SK-N-SH treated with all-trans-retinoic acid at 6 μM for 48 hours (cell line): ENCODE measurements around the gene ECE1.

Source experiments
- ATAC-seq: fragments of 200-7000 bp; cut with Tn5 transposase; 3 replicates; pipeline ENCODE4 v1.9.1; 2020; ENCODE audit warnings: mild to moderate bottlenecking, moderate library complexity
- ARNTL ChIP-seq: fragments of 450-650 bp; formaldehyde crosslinking; IDR thresholded peaks from 2 replicates; pipeline ENCODE4 v1.5.0; 2020; ENCODE audit warnings: low read depth, mild to moderate bottlenecking, moderate library complexity, borderline replicate concordance
- BACH2 ChIP-seq: fragments of 250-450 bp; sonication (Bioruptor Pico); IDR thresholded peaks from 2 replicates; pipeline ENCODE4 v1.9.0; 2021; ENCODE audit warnings: mild to moderate bottlenecking, borderline replicate concordance
- CSDC2 ChIP-seq: fragments of 250-450 bp; sonication (Bioruptor Pico); IDR thresholded peaks from 2 replicates; pipeline ENCODE4 v1.5.0; 2020; ENCODE audit warnings: mild to moderate bottlenecking, moderate library complexity
- ESRRG ChIP-seq: fragments of 250-450 bp; sonication (Bioruptor Pico); IDR thresholded peaks from 2 replicates; pipeline ENCODE4 v1.6.1; 2021; ENCODE audit warnings: mild to moderate bottlenecking
- GLIS3 ChIP-seq: fragments of 250-450 bp; sonication (Bioruptor Pico); IDR thresholded peaks from 2 replicates; pipeline ENCODE4 v1.5.0; 2020; ENCODE audit warnings: mild to moderate bottlenecking, moderate library complexity
- ISL1 ChIP-seq: fragments of 250-450 bp; sonication (Bioruptor Pico); IDR thresholded peaks from 2 replicates; pipeline ENCODE4 v2.1.2; 2022; ENCODE audit warnings: mild to moderate bottlenecking, moderate library complexity
- OSR1 ChIP-seq: fragments of 250-450 bp; sonication (Bioruptor Pico); IDR thresholded peaks from 2 replicates; pipeline ENCODE4 v1.8.0; 2022; ENCODE audit warnings: moderate library complexity, mild to moderate bottlenecking, inconsistent platforms
- PPARA ChIP-seq: fragments of 250-450 bp; sonication (Bioruptor Pico); IDR thresholded peaks from 2 replicates; pipeline ENCODE4 v1.5.0; 2020; ENCODE audit warnings: mild to moderate bottlenecking, borderline replicate concordance
- RARB ChIP-seq: fragments of 250-450 bp; sonication (Bioruptor Pico); IDR thresholded peaks from 2 replicates; pipeline ENCODE4 v1.8.0; 2021; ENCODE audit warnings: mild to moderate bottlenecking, moderate library complexity
- SNAI2 ChIP-seq: fragments of 250-450 bp; sonication (Bioruptor Pico); IDR thresholded peaks from 2 replicates; pipeline ENCODE4 v1.5.0; 2020; ENCODE audit warnings: mild to moderate bottlenecking, moderate library complexity
- TCF4 ChIP-seq: fragments of 250-450 bp; sonication (Bioruptor Pico); IDR thresholded peaks from 2 replicates; pipeline ENCODE4 v1.8.0; 2021; ENCODE audit warnings: mild to moderate bottlenecking, moderate library complexity, borderline replicate concordance
- TOX ChIP-seq: fragments of 250-450 bp; sonication (Bioruptor Pico); IDR thresholded peaks from 2 replicates; pipeline ENCODE4 v1.8.0; 2021; ENCODE audit warnings: mild to moderate bottlenecking, moderate library complexity, borderline replicate concordance
- ZC3H10 ChIP-seq: fragments of 250-450 bp; sonication (Bioruptor Pico); IDR thresholded peaks from 2 replicates; pipeline ENCODE4 v1.5.1; 2021; ENCODE audit warnings: mild to moderate bottlenecking, moderate library complexity
- ZFP3 ChIP-seq: fragments of 250-450 bp; sonication (Bioruptor Pico); IDR thresholded peaks from 2 replicates; pipeline ENCODE4 v1.5.0; 2020; ENCODE audit warnings: mild to moderate bottlenecking, moderate library complexity
- ZFP30 ChIP-seq: fragments of 450-650 bp; formaldehyde crosslinking; IDR thresholded peaks from 2 replicates; pipeline ENCODE4 v1.5.0; 2022; ENCODE audit warnings: mild to moderate bottlenecking, moderate library complexity
- ZNF565 ChIP-seq: fragments of 450-650 bp; formaldehyde crosslinking; conservative IDR thresholded peaks from 2 replicates; pipeline ENCODE4 v1.5.0; 2020; ENCODE audit warnings: low read depth, mild to moderate bottlenecking, moderate library complexity
- ZNF70 ChIP-seq: fragments of 450-650 bp; formaldehyde crosslinking; IDR thresholded peaks from 2 replicates; pipeline ENCODE4 v1.5.0; 2020; ENCODE audit warnings: mild to moderate bottlenecking, moderate library complexity
- ZNF8 ChIP-seq: fragments of 450-650 bp; formaldehyde crosslinking; IDR thresholded peaks from 2 replicates; pipeline ENCODE4 v1.5.0; 2020; ENCODE audit warnings: mild to moderate bottlenecking, moderate library complexity
- TF ChIP-seq, protein P1 (sequence below): fragments of 250-450 bp; sonication (Bioruptor Pico); IDR thresholded peaks from 2 replicates; pipeline ENCODE4 v1.5.1; 2021; ENCODE audit warnings: mild to moderate bottlenecking, moderate library complexity
- TF ChIP-seq, protein P2 (sequence below): fragments of 250-450 bp; sonication (Bioruptor Pico); IDR thresholded peaks from 2 replicates; pipeline ENCODE4 v1.8.0; 2021; ENCODE audit warnings: low read depth, mild to moderate bottlenecking, moderate library complexity, borderline replicate concordance
- TF ChIP-seq, protein P3 (sequence below): fragments of 250-450 bp; sonication (Bioruptor Pico); IDR thresholded peaks from 2 replicates; pipeline ENCODE4 v1.5.1; 2020; ENCODE audit warnings: low read depth, mild to moderate bottlenecking, moderate library complexity
- TF ChIP-seq, protein P4 (sequence below): fragments of 250-450 bp; sonication (Bioruptor Pico); IDR thresholded peaks from 2 replicates; pipeline ENCODE4 v1.8.0; 2020; ENCODE audit warnings: mild to moderate bottlenecking, moderate library complexity, borderline replicate concordance

The ECE1 gene

DNA sequence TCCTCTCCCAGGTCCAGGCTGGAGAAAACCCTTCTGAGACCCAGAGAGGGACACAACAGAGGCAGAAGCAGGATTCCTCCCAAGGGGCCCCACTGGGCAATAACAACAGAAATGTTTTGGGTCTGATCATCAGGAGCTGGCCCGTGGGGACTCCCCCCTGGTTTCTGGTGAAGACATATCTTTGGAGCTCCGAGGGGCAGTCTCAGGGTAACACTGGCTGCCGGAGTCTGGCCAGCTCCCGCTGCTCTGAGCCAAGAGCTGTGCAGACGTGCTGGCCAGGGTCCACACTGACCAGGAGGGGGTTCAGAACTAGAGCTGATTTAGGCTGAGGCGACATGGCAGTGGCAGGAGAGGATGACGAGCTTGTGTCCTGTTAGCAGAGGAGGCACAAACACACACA lies 13.1 kb downstream of the ECE1 start (continued):
- TF ChIP-seq, protein P1, sequence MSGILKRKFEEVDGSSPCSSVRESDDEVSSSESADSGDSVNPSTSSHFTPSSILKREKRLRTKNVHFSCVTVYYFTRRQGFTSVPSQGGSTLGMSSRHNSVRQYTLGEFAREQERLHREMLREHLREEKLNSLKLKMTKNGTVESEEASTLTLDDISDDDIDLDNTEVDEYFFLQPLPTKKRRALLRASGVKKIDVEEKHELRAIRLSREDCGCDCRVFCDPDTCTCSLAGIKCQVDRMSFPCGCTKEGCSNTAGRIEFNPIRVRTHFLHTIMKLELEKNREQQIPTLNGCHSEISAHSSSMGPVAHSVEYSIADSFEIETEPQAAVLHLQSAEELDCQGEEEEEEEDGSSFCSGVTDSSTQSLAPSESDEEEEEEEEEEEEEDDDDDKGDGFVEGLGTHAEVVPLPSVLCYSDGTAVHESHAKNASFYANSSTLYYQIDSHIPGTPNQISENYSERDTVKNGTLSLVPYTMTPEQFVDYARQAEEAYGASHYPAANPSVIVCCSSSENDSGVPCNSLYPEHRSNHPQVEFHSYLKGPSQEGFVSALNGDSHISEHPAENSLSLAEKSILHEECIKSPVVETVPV (CRISPR knock-in tag) = no peak

DNA sequence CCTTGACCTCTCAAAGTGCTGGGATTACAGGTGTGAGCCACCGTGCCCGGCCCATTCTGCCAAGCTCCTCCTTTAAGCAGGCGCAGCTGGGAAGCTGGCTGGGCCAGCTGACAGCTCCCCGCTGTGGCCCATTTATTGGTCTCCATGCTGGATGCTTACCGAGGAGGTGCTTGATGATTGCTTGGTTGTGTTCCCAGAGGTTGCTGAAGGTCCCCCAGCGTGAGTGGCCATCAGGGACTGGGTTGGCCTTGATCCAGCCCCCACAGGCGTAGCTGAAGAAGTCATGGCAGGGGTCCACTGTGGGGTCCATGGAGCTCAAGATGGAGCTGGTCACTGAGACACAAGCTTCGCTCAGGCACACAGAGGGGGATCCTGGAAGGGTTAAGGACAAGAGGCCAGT lies 17.7 kb downstream of the ECE1 start:
- no peak for ATAC-seq
- no peak for TF ChIP-seq ZNF70 (CRISPR knock-in tag)
- no peak for TF ChIP-seq ZC3H10 (CRISPR knock-in tag)
- TF ChIP-seq, protein P2, sequence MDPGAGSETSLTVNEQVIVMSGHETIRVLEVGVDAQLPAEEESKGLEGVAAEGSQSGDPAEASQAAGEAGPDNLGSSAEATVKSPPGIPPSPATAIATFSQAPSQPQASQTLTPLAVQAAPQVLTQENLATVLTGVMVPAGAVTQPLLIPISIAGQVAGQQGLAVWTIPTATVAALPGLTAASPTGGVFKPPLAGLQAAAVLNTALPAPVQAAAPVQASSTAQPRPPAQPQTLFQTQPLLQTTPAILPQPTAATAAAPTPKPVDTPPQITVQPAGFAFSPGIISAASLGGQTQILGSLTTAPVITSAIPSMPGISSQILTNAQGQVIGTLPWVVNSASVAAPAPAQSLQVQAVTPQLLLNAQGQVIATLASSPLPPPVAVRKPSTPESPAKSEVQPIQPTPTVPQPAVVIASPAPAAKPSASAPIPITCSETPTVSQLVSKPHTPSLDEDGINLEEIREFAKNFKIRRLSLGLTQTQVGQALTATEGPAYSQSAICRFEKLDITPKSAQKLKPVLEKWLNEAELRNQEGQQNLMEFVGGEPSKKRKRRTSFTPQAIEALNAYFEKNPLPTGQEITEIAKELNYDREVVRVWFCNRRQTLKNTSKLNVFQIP (CRISPR knock-in tag) = no peak
- TF ChIP-seq GLIS3 = no peak
- TF ChIP-seq SNAI2 (CRISPR knock-in tag) = no peak
- TF ChIP-seq RARB (CRISPR knock-in tag) = no peak
- TF ChIP-seq ZNF8 = no peak
- no peak for TF ChIP-seq TOX (CRISPR knock-in tag)
- no peak for TF ChIP-seq ZFP3 (CRISPR knock-in tag)
- no peak for TF ChIP-seq BACH2
- TF ChIP-seq CSDC2 = no peak
- no peak for TF ChIP-seq ISL1 (CRISPR knock-in tag)
- TF ChIP-seq OSR1 (CRISPR knock-in tag) = no peak
- TF ChIP-seq ZNF565 = no peak
- TF ChIP-seq, protein P3, sequence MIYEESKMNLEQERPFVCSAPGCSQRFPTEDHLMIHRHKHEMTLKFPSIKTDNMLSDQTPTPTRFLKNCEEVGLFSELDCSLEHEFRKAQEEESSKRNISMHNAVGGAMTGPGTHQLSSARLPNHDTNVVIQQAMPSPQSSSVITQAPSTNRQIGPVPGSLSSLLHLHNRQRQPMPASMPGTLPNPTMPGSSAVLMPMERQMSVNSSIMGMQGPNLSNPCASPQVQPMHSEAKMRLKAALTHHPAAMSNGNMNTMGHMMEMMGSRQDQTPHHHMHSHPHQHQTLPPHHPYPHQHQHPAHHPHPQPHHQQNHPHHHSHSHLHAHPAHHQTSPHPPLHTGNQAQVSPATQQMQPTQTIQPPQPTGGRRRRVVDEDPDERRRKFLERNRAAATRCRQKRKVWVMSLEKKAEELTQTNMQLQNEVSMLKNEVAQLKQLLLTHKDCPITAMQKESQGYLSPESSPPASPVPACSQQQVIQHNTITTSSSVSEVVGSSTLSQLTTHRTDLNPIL (CRISPR knock-in tag) = no peak
- TF ChIP-seq ARNTL (CRISPR knock-in tag) = no peak

DNA sequence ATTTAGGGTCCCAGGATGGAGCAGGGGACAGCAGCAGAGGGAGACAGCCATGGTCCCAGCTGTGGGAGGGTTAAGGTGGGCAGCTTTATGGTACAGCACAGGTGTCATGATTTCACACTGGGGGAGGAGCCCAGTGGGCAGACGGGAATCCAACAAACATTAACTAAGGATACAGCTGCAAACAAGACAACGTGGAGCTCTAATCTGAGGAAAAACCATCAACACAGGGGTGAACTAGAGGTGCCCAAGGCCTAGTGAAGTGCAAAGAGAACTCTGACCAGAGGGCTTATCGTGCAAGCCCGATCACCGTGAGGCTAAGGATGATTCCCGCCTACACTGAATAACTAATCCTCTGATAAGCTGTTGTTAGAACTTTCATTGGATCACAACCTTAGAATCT lies 18.7 kb downstream of the ECE1 start:
- TF ChIP-seq OSR1 (CRISPR knock-in tag) (no peak), PPARA (CRISPR knock-in tag) (no peak), ESRRG (no peak), CSDC2 (no peak), ZFP30 (CRISPR knock-in tag) (no peak), TCF4 (CRISPR knock-in tag) (no peak), BACH2 (no peak)
- TF ChIP-seq, protein P3 (CRISPR knock-in tag) = no peak
- TF ChIP-seq, protein P4, sequence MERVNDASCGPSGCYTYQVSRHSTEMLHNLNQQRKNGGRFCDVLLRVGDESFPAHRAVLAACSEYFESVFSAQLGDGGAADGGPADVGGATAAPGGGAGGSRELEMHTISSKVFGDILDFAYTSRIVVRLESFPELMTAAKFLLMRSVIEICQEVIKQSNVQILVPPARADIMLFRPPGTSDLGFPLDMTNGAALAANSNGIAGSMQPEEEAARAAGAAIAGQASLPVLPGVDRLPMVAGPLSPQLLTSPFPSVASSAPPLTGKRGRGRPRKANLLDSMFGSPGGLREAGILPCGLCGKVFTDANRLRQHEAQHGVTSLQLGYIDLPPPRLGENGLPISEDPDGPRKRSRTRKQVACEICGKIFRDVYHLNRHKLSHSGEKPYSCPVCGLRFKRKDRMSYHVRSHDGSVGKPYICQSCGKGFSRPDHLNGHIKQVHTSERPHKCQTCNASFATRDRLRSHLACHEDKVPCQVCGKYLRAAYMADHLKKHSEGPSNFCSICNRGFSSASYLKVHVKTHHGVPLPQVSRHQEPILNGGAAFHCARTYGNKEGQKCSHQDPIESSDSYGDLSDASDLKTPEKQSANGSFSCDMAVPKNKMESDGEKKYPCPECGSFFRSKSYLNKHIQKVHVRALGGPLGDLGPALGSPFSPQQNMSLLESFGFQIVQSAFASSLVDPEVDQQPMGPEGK (CRISPR knock-in tag) = no peak
- TF ChIP-seq, protein P1 (CRISPR knock-in tag) = no peak

More for the DNA sequence above, 18.7 kb downstream of the ECE1 start:
- no peak for ATAC-seq
